Left forelimb (tissue), 1 donor: Measurements from ENCODE around the gene SLC25A11.

ENCODE experiments used
- DNase-seq: peaks from one replicate; pipeline ENCODE4 v3.0.0-alpha.2; 2018; ENCODE audit warnings: low spot score

The SLC25A11 gene

GRCh38 chr17:4895657-4896331 lies 44.1 kb downstream of the SLC25A11 start:
- DNase-seq: no peak

GRCh38 chr17:4895121-4895520 lies 44.7 kb downstream of the SLC25A11 start:
- no peak for DNase-seq

- DNase-seq: no peak
These were observed 45.9 kb downstream of the SLC25A11 start for GRCh38 chr17:4893721-4894560.

GRCh38 chr17:4893272-4893671 lies 46.6 kb downstream of the SLC25A11 start:
- no peak for DNase-seq

- DNase-seq: no peak
These were observed 47.2 kb downstream of the SLC25A11 start for GRCh38 chr17:4892499-4893221.

- DNase-seq: no peak
These were observed 48.1 kb downstream of the SLC25A11 start for GRCh38 chr17:4891411-4892410.

- no peak for DNase-seq
These were observed 52.3 kb downstream of the SLC25A11 start for GRCh38 chr17:4887581-4887980.
